ENCODE results near the gene TRMT61A.

GRCh38 chr14:103530390-103530789 is 1.4 kb downstream of the TRMT61A start:
- no peak for TF ChIP-seq CTCF (IDR thresholded peaks at IDR 0.05 in 2 of 3, conservative IDR thresholded peaks at IDR 0.05 in 1 of 3; ENCODE audit: control insufficient read depth in 2 of 3, extremely low read depth in 1 of 3, insufficient read depth in 1 of 3, low read depth in 3 of 3, low read length in 3 of 3)
- no peak for TF ChIP-seq TCF7 (IDR thresholded peaks at IDR 0.05; ENCODE audit: borderline replicate concordance)
- no peak for TF ChIP-seq E4F1 (IDR thresholded peaks at IDR 0.05; ENCODE audit: borderline replicate concordance, partially characterized antibody)
- no peak for TF ChIP-seq EZH2 (IDR thresholded peaks at IDR 0.05; ENCODE audit: borderline replicate concordance, control insufficient read depth, low read depth, low read length)
- no peak for TF ChIP-seq BACH1 (IDR thresholded peaks at IDR 0.05; ENCODE audit: borderline replicate concordance)
- TF ChIP-seq CBFB (IDR thresholded peaks at IDR 0.05; ENCODE audit: low read depth) = no peak
- TF ChIP-seq SMC3 (IDR thresholded peaks at IDR 0.05; ENCODE audit: borderline replicate concordance, low read length) = no peak
- TF ChIP-seq ESRRA (IDR thresholded peaks at IDR 0.05; ENCODE audit: low read length) = no peak
- TF ChIP-seq RAD21 (IDR thresholded peaks at IDR 0.05; ENCODE audit: insufficient read depth, low read depth, low read length) = no peak
- no peak for TF ChIP-seq RELA (IDR thresholded peaks at IDR 0.05; ENCODE audit: borderline replicate concordance, partially characterized antibody)
- TF ChIP-seq STAT1 (conservative IDR thresholded peaks at IDR 0.05) = no peak
- TF ChIP-seq POLR2A (IDR thresholded peaks at IDR 0.05; ENCODE audit: low read depth, low read length) = no peak
- TF ChIP-seq ZNF207 (IDR thresholded peaks at IDR 0.05; ENCODE audit: borderline replicate concordance) = no peak
